Measurements from ENCODE around the gene PNMA8B.

PNMA8B gene

GRCh38 chr19:46456930-46457329 is 38.7 kb downstream of the PNMA8B start:
- TF ChIP-seq CTCF (IDR thresholded peaks at IDR 0.05; ENCODE audit: low read length, missing control alignments): no peak
- no peak for DNase-seq (ENCODE audit: low read depth)

GRCh38 chr19:46454244-46454643 is 41.4 kb downstream of the PNMA8B start:
- no peak overlapping the region for H3K4me3 ChIP-seq (replicated peaks; ENCODE audit: low read depth, low read length)
- no peak for DNase-seq (ENCODE audit: low read depth)
- no peak for TF ChIP-seq CTCF (IDR thresholded peaks at IDR 0.05; ENCODE audit: low read length, missing control alignments)

More at GRCh38 chr19:46456930-46457329, 38.7 kb downstream of the PNMA8B start:
- H3K4me3 ChIP-seq (replicated peaks; ENCODE audit: low read depth, low read length): no peak overlapping the region

- no peak for TF ChIP-seq CTCF (IDR thresholded peaks at IDR 0.05; ENCODE audit: low read length, missing control alignments)
- no peak for DNase-seq (ENCODE audit: low read depth)
- H3K4me3 ChIP-seq (replicated peaks; ENCODE audit: low read depth, low read length): no peak overlapping the region
Observed at GRCh38 chr19:46453661-46454060, 42.0 kb downstream of the PNMA8B start.

GRCh38 chr19:46452186-46452585 is 43.5 kb downstream of the PNMA8B start:
- no peak for DNase-seq (ENCODE audit: low read depth)
- no peak for TF ChIP-seq CTCF (IDR thresholded peaks at IDR 0.05; ENCODE audit: low read length, missing control alignments)
- no peak overlapping the region for H3K4me3 ChIP-seq (replicated peaks; ENCODE audit: low read depth, low read length)

GRCh38 chr19:46451352-46451751 is 44.3 kb downstream of the PNMA8B start:
- no peak for DNase-seq (ENCODE audit: low read depth)
- TF ChIP-seq CTCF (IDR thresholded peaks at IDR 0.05; ENCODE audit: low read length, missing control alignments): no peak
- no peak overlapping the region for H3K4me3 ChIP-seq (replicated peaks; ENCODE audit: low read depth, low read length)

- no peak for DNase-seq (ENCODE audit: low read depth)
- H3K4me3 ChIP-seq (replicated peaks; ENCODE audit: low read depth, low read length): no peak overlapping the region
- TF ChIP-seq CTCF (IDR thresholded peaks at IDR 0.05; ENCODE audit: low read length, missing control alignments): no peak
Observed at GRCh38 chr19:46450737-46451136, 44.9 kb downstream of the PNMA8B start.

- no peak for TF ChIP-seq CTCF (IDR thresholded peaks at IDR 0.05; ENCODE audit: low read length, missing control alignments)
- no peak for DNase-seq (ENCODE audit: low read depth)
- H3K4me3 ChIP-seq (replicated peaks; ENCODE audit: low read depth, low read length): no peak overlapping the region
Observed at GRCh38 chr19:46449228-46449627, 46.4 kb downstream of the PNMA8B start.

All from fibroblast of pulmonary artery (primary cell).